ENCODE results near the gene OR10A4.
"Not testable (repeated sequence)": the region's sequence is repeated elsewhere in the genome, so short reads cannot be mapped to it uniquely, and the experiment has no call there.

The OR10A4 gene

GRCh38 chr11:6900327-6900999 lies 24.0 kb downstream of the OR10A4 start:
- no peak for DNase-seq

DNA sequence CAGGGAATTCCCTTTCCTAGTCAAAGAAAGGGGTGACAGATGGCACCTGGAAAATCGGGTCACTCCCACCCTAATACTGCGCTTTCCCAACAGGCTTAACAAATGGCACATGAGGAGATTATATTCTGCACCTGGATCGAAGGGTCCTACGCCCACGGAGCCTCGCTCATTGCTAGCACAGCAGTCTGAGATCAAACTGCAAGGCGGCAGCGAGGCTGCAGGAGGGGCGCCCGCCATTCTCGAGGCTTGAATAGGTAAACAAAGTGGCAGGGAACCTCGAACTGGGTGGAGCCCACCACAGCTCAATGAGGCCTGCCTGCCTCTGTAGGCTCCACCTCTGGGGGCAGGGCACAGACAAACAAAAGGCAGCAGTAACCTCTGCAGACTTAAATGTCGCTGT lies 28.4 kb downstream of the OR10A4 start:
- not testable (repeated sequence) for DNase-seq

DNA sequence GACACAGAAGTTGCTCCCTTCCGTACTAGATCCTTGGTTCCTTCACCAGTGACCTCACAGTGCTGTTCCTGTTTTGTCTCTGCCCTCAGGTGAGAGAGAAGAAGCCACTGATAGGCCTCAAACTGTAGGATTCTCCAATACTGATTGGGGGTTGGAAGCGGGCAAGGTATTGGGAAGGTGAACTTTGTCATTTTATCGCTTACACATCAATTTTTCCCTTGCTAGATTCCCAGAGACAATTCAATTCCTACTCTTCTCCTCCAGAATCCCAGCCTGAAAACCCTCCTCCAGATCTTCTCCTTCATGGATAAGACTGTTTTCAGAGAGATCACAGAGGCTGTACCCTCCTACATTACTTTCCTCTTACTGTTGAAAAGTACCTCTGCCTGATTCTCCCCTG lies 35.0 kb downstream of the OR10A4 start:
- no peak for DNase-seq

GRCh38 chr11:6911948-6912347 lies 35.5 kb downstream of the OR10A4 start:
- no peak for DNase-seq

DNA sequence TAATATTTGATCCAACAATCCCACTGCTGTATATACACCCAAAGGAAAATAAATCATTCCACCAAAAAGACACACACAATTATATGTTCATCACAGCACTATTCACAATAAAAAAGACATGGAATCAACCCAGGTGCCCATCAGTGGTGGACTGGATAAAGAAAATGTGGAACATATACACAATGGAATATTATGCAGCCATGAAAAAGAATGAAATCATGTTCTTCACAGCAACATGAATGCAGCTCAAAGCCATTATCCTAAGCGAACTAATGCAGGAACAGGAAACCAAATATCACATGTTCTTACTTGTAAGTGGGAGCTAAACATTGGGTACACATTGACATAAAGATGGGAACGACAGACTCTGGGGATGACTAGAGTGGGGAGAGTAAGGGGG lies 43.3 kb downstream of the OR10A4 start:
- no peak for DNase-seq

DNA sequence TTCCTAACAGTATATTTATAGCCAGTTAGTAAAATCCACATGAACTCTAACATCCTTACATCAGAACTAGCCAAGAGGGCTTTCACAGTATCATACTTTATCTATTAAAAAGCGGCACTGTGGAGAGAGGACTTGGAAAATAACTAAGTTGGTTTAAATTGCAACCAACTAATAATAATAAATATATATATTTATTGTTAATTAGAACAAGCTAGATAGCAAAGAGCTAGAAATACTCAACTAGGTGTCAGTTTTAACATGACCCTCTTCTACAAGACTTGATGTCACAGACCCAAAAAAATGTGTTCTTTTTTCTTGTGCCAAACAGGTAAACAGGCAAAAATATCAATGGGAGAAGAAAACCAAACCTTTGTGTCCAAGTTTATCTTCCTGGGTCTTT lies 44.3 kb downstream of the OR10A4 start, which contains the start of gene OR2D3:
OR2D3 (plus strand) TSS at position 301 of the 400 bp plus-strand sequence; CDS start at position 301, 0 bp downstream.
- no peak for DNase-seq

GRCh38 chr11:6925007-6925577 lies 48.7 kb downstream of the OR10A4 start:
- no peak for DNase-seq

GRCh38 chr11:6925636-6926207 lies 49.3 kb downstream of the OR10A4 start:
- DNase-seq: no peak

DNA sequence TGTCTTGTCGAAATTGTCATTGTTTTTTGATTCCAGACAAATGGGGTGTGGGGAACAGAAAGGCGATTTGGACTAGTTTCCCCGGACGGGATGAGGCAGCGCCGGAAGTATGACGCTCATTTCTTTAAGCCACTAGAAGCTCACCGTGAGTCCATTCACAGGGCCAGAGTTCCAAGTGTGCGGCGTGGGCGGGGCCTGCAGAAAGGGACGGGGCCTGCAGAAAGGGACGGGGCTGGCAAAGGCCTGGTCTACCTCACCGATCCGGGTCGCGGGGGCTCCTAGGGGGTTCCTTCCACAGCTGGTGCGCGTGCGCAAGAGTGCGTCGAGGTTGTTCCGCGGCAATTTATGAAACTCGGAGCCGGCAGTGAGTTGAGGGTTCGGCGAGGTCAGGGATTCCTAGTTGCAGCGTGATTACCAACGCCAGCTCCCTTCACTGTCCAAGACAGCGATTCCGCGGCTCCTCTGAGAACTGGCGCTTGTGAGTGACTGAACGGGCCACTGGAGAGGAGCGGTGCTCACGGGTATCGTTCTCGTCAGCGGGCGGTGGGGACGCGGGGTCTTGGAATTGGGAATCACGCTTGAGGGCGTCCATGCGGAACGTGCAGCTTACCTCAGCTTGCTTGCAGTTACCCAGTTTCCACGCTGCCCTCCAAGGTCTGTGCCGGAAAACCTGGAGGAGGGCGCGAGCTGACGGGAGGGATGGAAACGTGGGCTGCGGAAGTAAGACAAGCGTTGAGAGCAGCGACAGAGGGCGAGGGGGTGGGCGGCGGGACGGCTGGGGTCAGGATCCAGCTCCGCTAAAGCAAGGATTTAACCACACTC lies 50.0 kb downstream of the OR10A4 start, which contains the start of gene ZNF215:
ZNF215 (plus strand) TSS at position 219 of the 822 bp plus-strand sequence. CDS start 5,847 bp downstream, outside the sequence.
- DNase-seq: peak; percentile 40

GRCh38 chr11:6927030-6927617 lies 50.7 kb downstream of the OR10A4 start:
- no peak for DNase-seq
